ENCODE data around the gene BGN.

BGN gene

DNA sequence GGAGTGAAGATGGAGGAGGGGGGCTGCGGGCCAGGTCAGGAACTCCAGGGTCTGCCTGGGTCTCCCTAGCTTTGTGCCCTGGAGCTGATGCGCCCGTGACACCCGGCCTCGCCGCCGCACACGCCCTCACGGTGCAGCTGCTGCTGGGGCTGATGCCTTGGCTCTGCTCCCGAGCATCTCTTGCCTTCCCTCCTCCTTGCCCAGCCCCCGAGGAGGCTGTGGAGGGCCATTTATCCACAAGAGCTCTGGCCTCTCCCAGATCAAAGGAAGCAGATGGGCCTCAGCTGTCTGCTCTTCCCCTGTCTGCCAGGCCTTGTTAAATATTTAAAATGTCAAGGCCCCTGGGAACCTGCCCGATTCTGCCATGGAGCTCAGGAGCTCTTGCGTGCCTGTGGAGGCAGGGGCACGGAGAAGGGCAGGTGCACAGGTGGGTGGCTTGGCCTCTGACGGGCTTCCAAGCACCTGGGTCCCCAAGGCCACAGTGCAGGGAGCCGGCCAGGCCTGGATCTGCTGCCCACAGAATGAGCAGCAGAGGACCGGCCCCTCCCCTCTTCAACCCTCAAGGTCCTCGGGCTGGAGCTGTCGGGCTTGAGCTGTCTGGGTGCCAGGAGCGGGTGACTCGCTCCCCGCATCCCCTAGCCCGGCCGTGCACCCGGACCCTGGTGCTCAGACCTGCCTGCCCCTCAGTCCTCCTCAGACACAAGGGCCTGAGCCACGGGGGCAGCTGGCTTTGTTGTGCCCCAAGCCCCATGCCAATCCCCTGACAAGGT is 42.9 kb downstream of the BGN start:
- DNase-seq: peak; percentile 84

DNA sequence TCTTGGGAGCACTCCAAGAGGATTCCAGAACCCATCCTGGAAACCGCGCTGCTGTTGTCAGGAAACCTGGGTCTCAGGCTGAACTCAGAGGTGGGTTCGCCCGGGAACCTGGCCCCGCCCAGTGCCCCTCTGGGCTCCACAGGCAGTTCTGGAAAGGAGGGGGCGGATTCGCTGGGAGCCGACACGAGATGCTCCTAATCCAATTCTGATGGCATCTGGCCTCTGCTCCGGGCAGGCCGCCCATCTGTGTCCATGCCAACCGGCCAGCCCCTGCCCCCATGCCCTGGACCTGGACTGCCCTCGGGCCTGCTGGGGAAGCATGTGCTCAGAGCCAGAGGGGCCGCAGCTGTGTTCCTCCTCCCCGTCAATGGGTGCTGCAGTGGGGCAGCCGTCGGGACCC is 43.6 kb downstream of the BGN start:
- no peak for DNase-seq

DNA sequence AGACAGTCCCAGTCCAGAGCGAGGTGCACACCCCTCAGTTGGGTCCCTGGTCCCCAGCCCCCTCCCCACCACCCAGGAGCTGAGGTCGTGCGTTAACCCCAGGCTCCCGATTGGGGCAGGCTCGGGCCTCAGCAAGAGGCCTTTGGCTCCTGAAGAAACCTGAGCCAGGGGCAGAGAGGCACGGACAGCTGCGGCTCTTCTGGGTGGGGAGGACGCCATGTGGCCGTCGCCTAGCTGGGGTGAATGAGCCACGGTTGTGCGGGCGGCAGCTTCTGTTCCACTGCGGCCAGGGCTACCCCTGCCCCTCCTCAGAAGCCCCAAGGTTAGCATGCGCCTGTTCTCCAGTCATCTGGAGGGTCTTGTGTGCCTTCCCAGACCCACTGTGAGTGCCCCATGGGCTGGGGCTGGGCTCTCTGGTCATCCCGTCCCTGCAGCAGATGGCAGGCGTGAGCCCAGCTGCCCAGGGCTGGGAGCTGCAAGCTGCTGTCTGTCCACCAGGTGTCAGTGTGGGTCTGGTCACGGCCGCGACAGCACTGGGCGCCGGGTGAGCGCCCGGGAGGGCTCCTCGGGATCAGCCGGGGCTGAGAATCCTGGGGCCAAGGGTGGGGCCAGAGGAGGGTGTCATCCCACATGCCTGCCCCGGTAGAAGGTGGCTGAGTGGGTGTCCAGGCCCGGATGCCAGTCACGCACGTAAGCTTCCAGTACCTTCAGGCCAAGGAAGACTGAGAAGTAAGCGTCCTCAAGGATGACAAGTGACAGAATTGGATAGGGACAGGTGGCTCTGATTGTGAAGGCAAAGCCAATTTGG is 44.6 kb downstream of the BGN start:
- peak; percentile 28 for DNase-seq

DNA sequence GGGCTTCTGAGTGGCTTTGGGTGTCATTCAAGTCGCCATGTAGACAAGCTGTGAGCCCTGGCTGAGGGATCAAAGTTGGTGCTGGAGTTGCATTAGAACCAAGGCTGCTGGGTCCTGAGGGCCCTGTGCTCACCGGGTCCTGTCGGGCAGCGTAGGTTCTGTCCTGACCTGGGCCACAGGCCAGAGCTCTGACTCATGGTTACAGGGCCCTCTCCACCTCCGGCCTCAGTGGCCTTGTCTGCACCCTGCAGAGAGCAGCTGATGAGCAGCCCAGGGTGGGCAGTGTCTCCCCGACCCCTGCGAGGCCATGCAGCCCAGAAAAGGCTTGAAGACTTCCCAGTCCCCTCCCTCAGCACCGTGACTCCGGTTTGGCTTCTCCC is 45.2 kb downstream of the BGN start:
- no peak for DNase-seq

DNA sequence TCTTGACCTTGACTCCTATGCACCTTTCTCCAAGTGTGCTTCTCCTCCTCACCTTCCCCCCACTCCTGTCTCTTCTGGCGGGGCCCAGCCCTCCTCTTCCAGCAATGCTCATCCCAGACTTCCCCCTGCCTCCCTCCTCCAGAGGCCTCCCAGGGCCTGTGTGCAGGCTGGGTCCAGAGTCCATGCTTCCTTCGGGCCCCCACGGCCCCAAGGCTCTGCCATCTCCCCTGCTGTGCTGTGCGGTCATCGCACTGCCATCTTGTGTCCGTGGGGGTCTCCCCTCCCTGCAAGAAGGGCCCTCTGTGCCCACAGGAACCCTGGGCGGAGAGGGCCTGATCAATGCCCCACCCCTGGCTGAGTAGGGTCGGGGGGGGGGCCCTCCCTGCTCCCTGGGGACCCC is 49.9 kb downstream of the BGN start:
- no peak for DNase-seq

DNA sequence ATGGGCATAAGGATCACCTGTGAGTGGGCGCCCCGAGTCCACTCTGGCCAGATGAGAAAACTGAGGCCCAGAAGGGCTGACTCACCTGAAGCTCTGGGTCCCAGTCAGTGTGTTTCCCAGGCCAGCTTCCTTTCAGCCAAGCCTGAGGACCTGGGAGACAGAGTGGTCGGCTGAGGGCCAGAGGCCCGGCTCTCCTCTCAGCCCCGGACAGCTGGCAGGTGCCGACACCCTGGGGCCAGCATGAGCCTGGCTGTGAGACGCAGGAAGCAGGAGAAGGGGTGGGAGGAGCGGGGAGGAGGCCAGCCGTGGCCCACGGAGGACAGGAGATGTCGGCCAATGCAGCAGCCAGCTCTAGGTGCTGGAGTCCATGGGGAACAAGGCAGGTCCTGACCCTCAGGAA is 51.6 kb downstream of the BGN start:
- no peak for DNase-seq

DNA sequence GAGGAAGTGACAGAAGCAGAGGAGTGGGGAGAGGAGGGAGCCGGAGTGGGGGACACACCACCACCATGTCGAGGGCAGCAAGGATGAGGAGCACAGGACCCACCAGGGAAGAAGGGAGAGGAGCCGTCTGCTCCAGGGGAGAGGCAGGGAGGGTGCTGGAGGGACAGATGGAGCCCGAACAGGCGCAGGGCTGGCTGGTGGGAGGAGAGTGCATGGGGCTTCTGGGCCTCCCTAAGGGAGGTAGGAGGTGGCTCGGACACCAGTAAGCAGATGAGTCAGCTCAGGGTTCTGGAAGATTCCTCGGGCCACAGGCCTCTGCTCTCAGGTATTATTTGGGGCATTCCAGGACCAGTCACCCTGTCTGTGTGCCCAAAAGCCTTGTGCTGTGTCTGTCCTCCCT is 52.4 kb downstream of the BGN start:
- no peak for DNase-seq

DNA sequence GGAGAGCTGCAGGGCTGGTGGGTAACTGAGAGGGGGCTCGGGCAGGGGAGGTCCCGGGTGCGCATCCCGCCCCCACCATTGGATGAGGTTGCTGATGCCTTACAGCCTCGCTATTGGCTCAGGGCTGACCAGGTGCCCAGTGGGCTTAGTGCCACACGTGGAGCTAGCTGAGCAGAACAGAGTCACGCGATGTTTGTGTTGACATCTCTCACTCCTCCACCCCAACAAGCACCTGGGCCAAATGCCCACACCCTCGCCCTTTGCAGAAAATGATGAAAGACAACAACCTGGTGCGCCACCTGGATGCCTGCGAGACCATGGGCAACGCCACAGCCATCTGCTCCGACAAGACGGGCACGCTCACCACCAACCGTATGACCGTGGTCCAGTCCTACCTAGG is 54.5 kb downstream of the BGN start:
- DNase-seq: no peak

DNA sequence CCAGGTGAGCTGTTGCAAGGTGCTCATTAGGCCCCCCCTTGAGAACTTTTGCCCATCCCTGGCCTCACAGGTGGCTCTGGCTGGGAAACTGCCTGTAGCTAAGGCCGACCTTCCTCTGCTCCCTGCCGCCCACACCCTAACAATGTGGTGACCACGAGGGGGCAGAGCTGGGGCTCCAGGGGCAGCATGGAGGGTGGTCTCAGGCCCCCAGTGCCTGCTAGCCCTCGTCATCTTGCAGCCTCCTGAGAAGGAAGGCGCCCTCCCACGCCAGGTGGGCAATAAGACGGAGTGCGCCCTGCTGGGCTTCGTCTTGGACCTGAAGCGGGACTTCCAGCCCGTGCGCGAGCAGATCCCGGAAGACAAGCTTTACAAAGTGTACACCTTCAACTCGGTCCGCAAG is 55.0 kb downstream of the BGN start:
- DNase-seq: no peak

DNA sequence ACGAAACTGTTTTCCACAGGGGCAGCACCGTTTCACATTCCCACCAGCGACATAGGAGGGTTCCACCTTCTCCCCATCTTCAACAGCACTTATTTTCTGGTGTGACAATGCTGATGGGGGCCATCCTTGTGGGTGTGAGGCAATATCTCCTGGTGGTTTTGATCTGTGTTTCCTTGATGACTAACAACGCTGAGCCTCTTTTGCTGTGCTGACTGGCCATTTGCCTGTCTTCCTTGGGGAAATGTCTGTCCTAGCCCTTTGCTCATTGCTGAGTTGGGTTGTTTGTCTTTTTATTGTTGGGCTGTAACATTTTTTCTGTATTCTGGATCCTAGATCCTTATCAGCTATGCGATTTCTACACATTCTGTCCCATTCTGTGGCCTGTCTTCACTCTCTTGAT is 56.4 kb downstream of the BGN start:
- DNase-seq: no peak

DNA sequence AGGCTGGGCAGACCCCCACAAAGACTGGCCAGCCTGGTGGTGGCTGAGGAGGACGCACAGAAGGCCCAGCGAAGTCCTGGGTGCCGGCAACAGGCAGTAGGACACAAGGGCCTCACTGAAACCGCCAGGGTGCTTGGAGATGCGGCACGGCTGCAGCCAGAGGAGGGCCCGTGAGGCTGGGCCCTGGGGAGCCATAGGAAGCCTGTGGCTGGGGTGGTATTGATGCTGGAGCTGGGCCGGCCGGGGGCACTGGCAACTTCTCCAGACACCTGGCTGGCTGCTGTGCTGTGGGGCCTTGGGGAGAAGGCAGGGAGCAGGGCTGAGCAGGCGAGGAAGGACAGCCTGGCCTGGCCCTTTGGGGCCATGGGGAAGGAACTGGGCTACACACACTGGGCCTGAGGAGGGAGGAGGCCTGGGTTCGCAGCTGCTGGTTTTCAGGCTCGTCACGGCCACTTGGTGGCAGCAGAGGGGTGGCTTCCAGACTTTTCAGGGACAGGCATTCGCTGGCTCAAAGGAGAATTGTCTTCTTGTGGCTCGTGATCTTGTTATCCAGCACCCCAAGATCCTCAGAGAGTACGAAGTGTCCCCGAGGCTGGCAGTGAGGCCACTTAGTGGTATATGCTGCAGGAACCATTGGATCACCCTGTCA is 59.9 kb downstream of the BGN start:
- DNase-seq: peak; percentile 41

DNA sequence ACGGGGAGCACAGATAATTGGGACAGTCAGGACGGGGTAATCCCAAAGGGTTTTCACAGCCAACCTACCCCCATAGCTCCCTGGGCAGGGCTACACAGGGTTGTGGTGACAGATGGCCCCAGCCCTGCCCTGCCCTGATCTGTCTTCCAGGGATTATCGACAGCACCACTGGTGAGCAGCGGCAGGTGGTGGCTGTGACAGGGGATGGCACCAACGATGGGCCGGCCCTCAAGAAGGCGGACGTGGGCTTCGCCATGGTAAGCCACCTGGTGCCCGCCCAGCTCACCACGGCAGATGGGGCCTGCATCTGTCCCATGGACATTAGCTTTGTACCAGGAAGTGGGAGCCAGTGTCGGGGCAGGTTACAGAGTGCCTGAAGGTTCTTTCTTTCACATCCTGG is 62.0 kb downstream of the BGN start:
- peak; percentile 62 for DNase-seq

DNA sequence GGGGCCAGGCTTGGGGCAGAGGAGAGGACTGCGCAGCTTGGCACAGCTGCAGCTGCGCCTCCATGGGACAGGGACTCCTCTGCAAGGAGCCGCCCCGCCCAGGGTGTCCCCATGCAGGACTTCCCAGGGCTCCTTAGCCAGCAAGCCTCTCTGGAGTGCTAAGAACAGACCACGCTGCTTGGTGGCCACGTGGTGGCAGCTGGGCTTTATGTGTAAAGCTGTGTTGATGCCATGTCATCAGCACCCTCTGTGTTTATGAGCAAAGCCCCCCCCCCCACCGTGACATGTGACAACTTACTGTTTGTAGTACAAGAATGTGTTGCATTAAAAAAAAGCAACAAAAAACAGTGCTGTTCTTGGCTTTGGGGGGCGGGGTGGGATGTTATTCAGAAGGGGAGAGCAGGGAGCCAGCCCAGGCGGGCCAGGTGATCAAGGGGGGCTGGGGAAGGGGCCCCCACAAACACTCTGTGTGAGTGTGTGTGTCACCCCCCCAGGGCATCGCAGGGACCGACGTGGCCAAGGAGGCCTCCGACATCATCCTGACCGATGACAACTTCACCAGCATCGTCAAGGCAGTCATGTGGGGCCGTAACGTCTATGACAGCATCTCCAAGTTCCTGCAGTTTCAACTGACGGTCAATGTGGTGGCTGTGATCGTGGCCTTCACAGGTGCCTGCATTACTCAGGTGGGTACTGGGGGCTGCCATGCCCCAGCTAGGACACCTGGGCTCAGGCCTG is 63.0 kb downstream of the BGN start:
- no peak for DNase-seq

Measured in DMS 273 treated with DMSO at 0.1 percent for 48 hours (cell line).